IMR-90 (cell line): Measurements from ENCODE around the gene SH3BP2.

Experiments
- BHLHE40 ChIP-seq: fragments of 150-350 bp; IDR thresholded peaks from 2 replicates; pipeline ENCODE4 v1.6.1; 2016; ENCODE audit warnings: mild to moderate bottlenecking, low read depth, low read length
- FOS ChIP-seq: fragments of 150-350 bp; IDR thresholded peaks from 2 replicates; pipeline ENCODE4 v1.6.1; 2016; ENCODE audit warnings: low read depth, low read length
- MAFK ChIP-seq: IDR thresholded peaks from 2 replicates; pipeline ENCODE4 v1.6.1; 2012; ENCODE audit warnings: low read depth, low read length, improper control_type of control experiment
- MAZ ChIP-seq: IDR thresholded peaks from 2 replicates; pipeline ENCODE4 v1.6.1; 2012; ENCODE audit warnings: low read depth, mild to moderate bottlenecking, low read length, improper control_type of control experiment, moderate library complexity, borderline replicate concordance
- MXI1 ChIP-seq: IDR thresholded peaks from 2 replicates; pipeline ENCODE4 v1.6.1; 2012; ENCODE audit warnings: low read depth, mild to moderate bottlenecking, low read length, moderate library complexity, borderline replicate concordance
- NFE2L2 ChIP-seq: fragments of 150-350 bp; IDR thresholded peaks from 2 replicates; pipeline ENCODE4 v1.6.1; 2016; ENCODE audit warnings: low read depth, mild to moderate bottlenecking, low read length
- POLR2A ChIP-seq: IDR thresholded peaks from 2 replicates; pipeline ENCODE4 v1.6.1; 2012; ENCODE audit warnings: mild to moderate bottlenecking, low read depth, low read length
- RAD21 ChIP-seq: IDR thresholded peaks from 2 replicates; pipeline ENCODE4 v1.6.1; 2012; ENCODE audit warnings: low read length, improper control_type of control experiment
- RCOR1 ChIP-seq: IDR thresholded peaks from 2 replicates; pipeline ENCODE4 v1.6.1; 2012; ENCODE audit warnings: mild to moderate bottlenecking, low read length, improper control_type of control experiment; ENCODE audit not compliant: insufficient replicate concordance
- RFX5 ChIP-seq: IDR thresholded peaks from 2 replicates; pipeline ENCODE4 v1.8.0; 2012; ENCODE audit warnings: low read depth, mild to moderate bottlenecking, low read length, moderate library complexity
- SMC3 ChIP-seq: fragments of 150-350 bp; IDR thresholded peaks from 2 replicates; pipeline ENCODE4 v1.6.1; 2016; ENCODE audit warnings: low read depth, mild to moderate bottlenecking, antibody characterized with exemption, low read length, moderate library complexity
- TF ChIP-seq, protein P1 (sequence below): conservative IDR thresholded peaks from 2 replicates; pipeline ENCODE4 v1.5.1; 2012; ENCODE audit warnings: mild to moderate bottlenecking, low read depth, low read length, improper control_type of control experiment
- TF ChIP-seq, protein P2 (sequence below): fragments of 150-350 bp; IDR thresholded peaks from 2 replicates; pipeline ENCODE4 v1.6.1; 2017; ENCODE audit warnings: mild to moderate bottlenecking, antibody characterized with exemption, low read length, low read depth
- TF ChIP-seq, protein P3 (sequence below): fragments of 150-350 bp; IDR thresholded peaks from 2 replicates; pipeline ENCODE4 v1.6.1; 2016; ENCODE audit warnings: low read depth, mild to moderate bottlenecking, low read length, moderate library complexity, borderline replicate concordance

DNA sequence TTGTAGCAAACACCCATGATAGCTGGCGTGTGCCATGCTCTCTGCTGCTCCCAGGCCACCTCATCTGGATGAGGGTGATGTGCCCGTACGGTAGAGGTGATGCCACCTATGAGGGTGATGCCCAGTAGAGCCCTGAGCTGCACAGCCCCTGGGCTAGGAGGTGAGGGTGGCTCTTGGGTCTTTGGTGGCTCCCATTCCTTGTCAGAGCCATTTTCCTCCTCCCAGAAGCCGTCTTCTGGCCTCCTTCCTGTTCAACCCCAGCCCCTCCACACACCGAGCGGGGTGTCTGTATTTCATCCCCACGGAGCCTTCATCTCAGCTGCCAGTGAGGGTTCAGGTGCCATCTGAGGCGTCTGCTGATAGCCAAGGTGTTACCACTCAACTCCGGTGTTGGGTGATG lies 24.8 kb upstream of the SH3BP2 start:
- TF ChIP-seq, protein P1, sequence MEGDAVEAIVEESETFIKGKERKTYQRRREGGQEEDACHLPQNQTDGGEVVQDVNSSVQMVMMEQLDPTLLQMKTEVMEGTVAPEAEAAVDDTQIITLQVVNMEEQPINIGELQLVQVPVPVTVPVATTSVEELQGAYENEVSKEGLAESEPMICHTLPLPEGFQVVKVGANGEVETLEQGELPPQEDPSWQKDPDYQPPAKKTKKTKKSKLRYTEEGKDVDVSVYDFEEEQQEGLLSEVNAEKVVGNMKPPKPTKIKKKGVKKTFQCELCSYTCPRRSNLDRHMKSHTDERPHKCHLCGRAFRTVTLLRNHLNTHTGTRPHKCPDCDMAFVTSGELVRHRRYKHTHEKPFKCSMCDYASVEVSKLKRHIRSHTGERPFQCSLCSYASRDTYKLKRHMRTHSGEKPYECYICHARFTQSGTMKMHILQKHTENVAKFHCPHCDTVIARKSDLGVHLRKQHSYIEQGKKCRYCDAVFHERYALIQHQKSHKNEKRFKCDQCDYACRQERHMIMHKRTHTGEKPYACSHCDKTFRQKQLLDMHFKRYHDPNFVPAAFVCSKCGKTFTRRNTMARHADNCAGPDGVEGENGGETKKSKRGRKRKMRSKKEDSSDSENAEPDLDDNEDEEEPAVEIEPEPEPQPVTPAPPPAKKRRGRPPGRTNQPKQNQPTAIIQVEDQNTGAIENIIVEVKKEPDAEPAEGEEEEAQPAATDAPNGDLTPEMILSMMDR, result no peak
- TF ChIP-seq, protein P2, sequence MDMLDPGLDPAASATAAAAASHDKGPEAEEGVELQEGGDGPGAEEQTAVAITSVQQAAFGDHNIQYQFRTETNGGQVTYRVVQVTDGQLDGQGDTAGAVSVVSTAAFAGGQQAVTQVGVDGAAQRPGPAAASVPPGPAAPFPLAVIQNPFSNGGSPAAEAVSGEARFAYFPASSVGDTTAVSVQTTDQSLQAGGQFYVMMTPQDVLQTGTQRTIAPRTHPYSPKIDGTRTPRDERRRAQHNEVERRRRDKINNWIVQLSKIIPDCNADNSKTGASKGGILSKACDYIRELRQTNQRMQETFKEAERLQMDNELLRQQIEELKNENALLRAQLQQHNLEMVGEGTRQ, result no peak
- TF ChIP-seq MXI1, result no peak
- TF ChIP-seq SMC3, result no peak
- no peak for TF ChIP-seq POLR2A
- no peak for TF ChIP-seq BHLHE40
- TF ChIP-seq RFX5, result no peak
- TF ChIP-seq MAFK, result no peak
- TF ChIP-seq RAD21, result no peak
- TF ChIP-seq FOS, result no peak
- TF ChIP-seq MAZ, result no peak
- TF ChIP-seq, protein P3, sequence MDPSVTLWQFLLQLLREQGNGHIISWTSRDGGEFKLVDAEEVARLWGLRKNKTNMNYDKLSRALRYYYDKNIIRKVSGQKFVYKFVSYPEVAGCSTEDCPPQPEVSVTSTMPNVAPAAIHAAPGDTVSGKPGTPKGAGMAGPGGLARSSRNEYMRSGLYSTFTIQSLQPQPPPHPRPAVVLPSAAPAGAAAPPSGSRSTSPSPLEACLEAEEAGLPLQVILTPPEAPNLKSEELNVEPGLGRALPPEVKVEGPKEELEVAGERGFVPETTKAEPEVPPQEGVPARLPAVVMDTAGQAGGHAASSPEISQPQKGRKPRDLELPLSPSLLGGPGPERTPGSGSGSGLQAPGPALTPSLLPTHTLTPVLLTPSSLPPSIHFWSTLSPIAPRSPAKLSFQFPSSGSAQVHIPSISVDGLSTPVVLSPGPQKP, result no peak
- no peak for TF ChIP-seq RCOR1
- no peak for TF ChIP-seq NFE2L2
